Motor neuron (in vitro differentiated cells): Measurements from ENCODE around the gene MYBPC3. TPM values are rescaled to one million over a fixed set of nuclear protein-coding genes. Genes with fewer than 3 reads are reported as not detected.

Experiments used
- ATAC-seq, 8 experiments: fragments of 200-7000 bp; cut with Tn5 transposase; replicated peaks in 6 of 8; 2 replicates each; pipeline ENCODE4 v1.8.0; 2021; ENCODE audit warnings: mild to moderate bottlenecking in 8 of 8, moderate library complexity in 8 of 8
- H3K27ac ChIP-seq, 2 donors: fragments of 250-450 bp; sonication (Bioruptor Pico); 2 replicates each; pipeline ENCODE4 v1.9.0; 2021; ENCODE audit warnings: antibody characterized with exemption in 2 of 2, mild to moderate bottlenecking in 2 of 2, moderate library complexity in 1 of 2
- H3K4me1 ChIP-seq, 2 donors: fragments of 250-450 bp; sonication (Bioruptor Pico); replicated peaks in 1 of 2; 2 replicates each; pipeline ENCODE4 v1.6.1; 2021; ENCODE audit warnings: antibody characterized with exemption in 2 of 2, mild to moderate bottlenecking in 2 of 2, moderate library complexity in 1 of 2
- H3K4me3 ChIP-seq, 5 donors: fragments of 250-450 bp; sonication (Bioruptor Pico); 2 replicates each; pipeline ENCODE4 v1.9.0; 2021; ENCODE audit warnings: antibody characterized with exemption in 5 of 5, mild to moderate bottlenecking in 5 of 5, moderate library complexity in 4 of 5
- WGBS, 10 experiments: fragments of 450-650 bp; shearing (Covaris generic); methylation state at CpG; one replicate each; pipeline ENCODE4 v1.0.0; 2022; 5-methylcytosine and 5-hydroxymethylcytosine counted together
- in situ Hi-C, 9 experiments: fragments of 400-800 bp; cut with MboI; loops; one replicate each; pipeline ENCODE4 v1.15.0; 2021; ENCODE audit warnings: low sequenced_read_pairs in 9 of 9, low pct_unique_long_range_greater_than_20kb in 2 of 9; ENCODE audit not compliant: unreplicated experiment in 9 of 9
- total RNA-seq, 8 experiments: library from RNA; unstranded; fragments of 300-600 nt; gene quantifications; 2 replicates each; pipeline versions ENCODE4 v1.2.3 to v1.2.4, GENCODE V29; 2022

MYBPC3 gene
- total RNA-seq, 8 experiments from 2014 or later: 0.04 to 0.09 (median 0.05) TPM; not detected in 5

DNA sequence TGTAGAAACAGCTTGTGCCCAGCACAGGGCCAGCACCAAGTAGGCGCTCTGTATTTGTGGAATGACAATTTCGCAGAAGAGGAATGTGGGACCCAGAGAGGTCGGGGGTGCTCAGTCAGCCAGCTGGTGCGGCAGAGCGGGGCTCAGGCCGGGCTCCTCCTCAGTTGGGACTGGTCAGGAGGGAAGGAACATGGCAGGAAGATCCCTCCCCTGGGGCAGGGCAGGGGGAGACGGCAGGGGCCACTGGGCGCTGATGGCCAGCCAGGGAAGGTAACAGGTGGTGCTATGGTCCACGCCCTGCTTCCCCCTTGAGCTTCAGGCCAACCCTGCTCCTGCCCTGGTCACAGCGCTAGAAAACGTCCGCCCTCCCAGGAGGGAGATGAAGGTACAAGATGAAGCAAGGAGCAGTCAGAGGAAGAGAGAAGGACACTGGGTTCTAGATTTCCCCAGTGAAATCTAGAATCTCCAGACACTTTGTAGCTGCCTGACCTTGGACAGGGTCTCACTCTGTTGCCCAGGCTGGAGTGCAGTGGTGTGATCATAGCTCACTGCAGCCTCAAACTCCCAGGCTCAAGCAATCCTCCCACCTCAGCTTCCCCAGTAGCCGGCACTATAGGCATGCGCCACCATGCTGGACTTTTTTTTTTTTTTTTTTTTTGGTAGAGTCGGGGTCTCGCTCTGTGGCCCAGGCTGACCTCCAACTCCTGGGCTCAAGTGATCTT, 39.4 kb upstream of the MYBPC3 start:
- WGBS, 10 experiments: 70 to 100% (median 95%) methylated on average over 1 to 5 of the region's 16 CpGs; no CpG with 5 or more reads in 2 of the 10 experiments
- Histone ChIP-seq H3K4me1 (peaks cover 0 to 4% of the 10 kb centered on the region in 2 donors), H3K27ac (no peak overlapping the region), H3K4me3 (no peak overlapping the region)
- ATAC-seq: no peak
- in situ Hi-C loops: no loop called here

DNA sequence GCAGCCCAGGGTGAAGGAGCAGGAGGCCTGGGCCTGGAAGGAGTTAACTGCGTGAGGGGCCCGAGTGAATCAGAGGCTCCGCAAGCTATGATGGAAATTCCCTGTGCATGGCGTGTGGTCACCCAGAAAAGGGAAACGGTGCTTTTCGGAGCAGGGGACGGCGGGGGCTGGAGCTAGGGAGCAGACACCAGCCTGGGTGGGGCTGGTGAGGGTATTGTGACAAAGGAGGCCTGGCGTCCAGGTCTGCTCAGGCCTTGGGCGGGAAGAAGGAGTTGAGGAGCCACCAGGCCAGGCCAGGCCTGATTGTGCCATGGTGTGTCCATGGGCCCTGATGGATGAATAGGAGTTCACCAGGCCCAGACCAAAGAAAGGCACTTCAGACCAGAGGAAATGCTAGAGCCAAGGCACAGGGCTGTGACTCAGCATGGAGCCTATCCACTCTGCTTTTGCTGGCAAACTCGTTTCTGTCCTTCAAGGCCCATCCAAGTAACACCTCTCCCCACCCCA, 38.6 kb upstream of the MYBPC3 start:
- Histone ChIP-seq H3K4me3 (no peak overlapping the region), H3K4me1 (peaks cover 0 to 4% of the 10 kb centered on the region in 2 donors), H3K27ac (no peak overlapping the region)
- WGBS, 10 experiments: 47 to 93% (median 68%) methylated on average over 1 to 4 of the region's 11 CpGs; no CpG with 5 or more reads in 6 of the 10 experiments
- ATAC-seq: no peak
- in situ Hi-C loops: no loop called here

- WGBS, 10 experiments: 100% methylated on average over 2 of the region's 6 CpGs; no CpG with 5 or more reads in 8 of the 10 experiments
- ATAC-seq: no peak
- in situ Hi-C loops: no loop called here
- Histone ChIP-seq H3K4me3 (no peak overlapping the region), H3K27ac (no peak overlapping the region), H3K4me1 (peaks cover 0 to 4% of the 10 kb centered on the region in 2 donors)
These were observed 37.9 kb upstream of the MYBPC3 start for GRCh38 chr11:47390422-47390760.

- no peak overlapping the region for H3K27ac ChIP-seq
- 60 to 92% (median 84%) methylated on average over 2 to 4 of the region's 17 CpGs; no CpG with 5 or more reads in 6 of the 10 experiments for WGBS, 10 experiments
- ATAC-seq: no peak
- H3K4me1 ChIP-seq: peaks cover 0 to 4% of the 10 kb centered on the region in 2 donors
- no peak overlapping the region for H3K4me3 ChIP-seq
- in situ Hi-C loops: no loop called here
These were observed 37.3 kb upstream of the MYBPC3 start for GRCh38 chr11:47389577-47390421.

DNA sequence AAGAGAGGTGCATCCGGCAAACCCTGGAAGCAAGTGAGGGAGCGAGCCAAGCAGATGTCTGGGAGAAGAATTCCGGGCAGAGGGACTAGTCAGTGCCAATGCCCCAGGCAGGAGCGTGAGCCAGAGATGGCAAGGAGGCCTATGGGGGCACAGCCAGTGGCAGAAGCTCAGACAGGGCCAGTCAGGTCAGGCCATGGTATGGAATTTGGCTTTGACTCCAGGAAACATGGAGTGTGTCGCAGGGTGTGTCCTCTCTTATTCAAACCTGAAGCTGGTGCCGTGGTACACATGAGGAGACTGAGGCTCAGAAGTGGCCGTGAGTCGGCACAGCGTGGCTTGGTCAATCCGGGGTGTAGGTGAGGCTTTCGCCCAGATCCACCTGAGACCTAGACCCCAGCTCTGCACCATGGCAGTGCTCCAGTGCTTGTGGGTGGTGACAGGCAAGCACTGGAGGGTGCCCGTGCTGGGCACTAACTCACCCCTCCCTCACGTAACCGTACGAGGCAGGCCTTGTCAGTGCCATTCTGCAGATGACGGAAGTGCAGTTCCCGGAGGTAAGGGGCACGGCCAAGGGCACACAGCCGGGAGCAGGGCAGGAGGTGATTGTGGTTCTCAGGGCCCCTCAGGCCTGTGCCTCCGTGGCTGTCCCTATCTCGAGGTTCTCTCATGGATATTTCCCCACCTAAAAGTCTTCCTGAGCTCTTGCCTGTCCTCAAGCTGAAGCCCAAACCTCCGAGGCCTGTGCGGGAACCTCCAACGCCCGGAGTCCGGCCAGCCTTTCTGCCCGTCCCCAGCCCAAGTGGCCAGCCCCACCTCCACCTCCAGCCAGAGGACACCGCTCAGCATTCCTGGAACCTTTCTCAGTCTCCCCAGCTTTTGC, 36.4 kb upstream of the MYBPC3 start:
- ATAC-seq: no peak
- in situ Hi-C loops: no loop called here
- no peak overlapping the region for H3K27ac ChIP-seq
- 20 to 100% (median 85%) methylated on average over 1 to 11 of the region's 28 CpGs; no CpG with 5 or more reads in 4 of the 10 experiments for WGBS, 10 experiments
- H3K4me1 ChIP-seq: peaks cover 0 to 4% of the 10 kb centered on the region in 2 donors
- no peak overlapping the region for H3K4me3 ChIP-seq

DNA sequence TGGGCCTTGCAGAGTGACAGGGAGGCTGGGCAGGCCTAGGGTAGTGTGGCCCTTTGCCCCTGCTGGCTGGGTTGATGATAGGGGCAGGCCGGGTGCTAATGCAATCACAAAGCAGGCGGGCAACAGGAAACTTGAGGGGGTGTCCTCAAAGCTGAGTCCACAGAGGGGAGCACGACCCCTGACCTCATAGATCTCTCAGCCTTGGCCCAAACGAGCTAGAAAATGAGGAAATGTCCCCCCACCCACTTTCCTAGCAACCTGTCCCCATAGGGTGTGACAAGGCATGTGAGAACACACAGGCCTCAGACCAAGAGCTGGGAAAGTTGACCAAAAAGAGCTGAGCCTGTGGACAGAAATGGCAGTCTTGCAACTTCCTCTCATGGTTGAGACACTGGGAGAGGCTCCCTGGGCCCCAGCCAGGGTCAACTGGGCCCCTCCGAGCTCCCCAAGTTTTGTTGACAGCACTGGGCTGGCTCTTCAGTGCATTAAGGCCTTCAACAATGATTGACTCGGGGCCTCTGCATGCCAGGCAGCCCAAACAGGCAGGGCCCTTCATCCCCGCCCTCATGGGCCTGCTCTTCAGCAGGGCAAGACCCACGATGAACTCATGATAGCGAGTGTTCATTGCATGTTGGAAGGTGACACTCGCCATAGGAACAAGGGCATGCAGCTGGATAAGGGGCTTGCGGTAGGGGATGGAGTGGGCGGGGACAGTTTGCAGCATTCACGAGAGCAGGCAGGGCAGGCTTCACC, 35.6 kb upstream of the MYBPC3 start:
- Histone ChIP-seq H3K27ac (no peak overlapping the region), H3K4me3 (no peak overlapping the region), H3K4me1 (no peaks in the 10 kb centered on the region)
- 57 to 100% (median 78%) methylated on average over 1 to 5 of the region's 13 CpGs; no CpG with 5 or more reads in 3 of the 10 experiments for WGBS, 10 experiments
- in situ Hi-C loops: no loop called here
- no peak for ATAC-seq

DNA sequence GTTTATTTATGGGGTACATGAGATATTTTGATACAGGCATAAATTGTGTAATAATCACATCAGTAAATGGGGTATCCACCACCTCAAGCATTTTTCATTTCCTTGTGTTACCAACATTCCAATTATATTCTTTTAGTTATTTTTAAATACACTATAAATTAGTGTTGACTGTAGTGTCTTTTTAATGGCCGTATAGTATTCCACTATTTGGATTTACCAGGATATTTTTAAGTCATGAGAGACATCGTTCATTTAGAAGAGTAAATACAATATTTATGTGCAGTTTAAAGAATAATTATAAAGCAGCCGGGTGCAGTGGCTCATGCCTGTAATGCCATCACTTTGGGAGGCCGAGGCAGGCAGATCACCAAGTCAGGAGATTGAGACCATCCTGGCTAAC, 32.0 kb upstream of the MYBPC3 start:
- no peak for ATAC-seq
- no peak overlapping the region for H3K27ac ChIP-seq
- in situ Hi-C loops: no loop called here
- no peaks in the 10 kb centered on the region for H3K4me1 ChIP-seq
- no peak overlapping the region for H3K4me3 ChIP-seq
- 50 to 92% (median 86%) methylated on average over 1 to 4 of the region's 4 CpGs; no CpG with 5 or more reads in 1 of the 10 experiments for WGBS, 10 experiments

GRCh38 chr11:47383071-47383470, 30.6 kb upstream of the MYBPC3 start:
- no peak for ATAC-seq
- no peak overlapping the region for H3K27ac ChIP-seq
- WGBS, 10 experiments: 0 to 60% (median 35%) methylated on average over 1 to 3 of the region's 4 CpGs; no CpG with 5 or more reads in 4 of the 10 experiments
- H3K4me3 ChIP-seq: no peak overlapping the region
- in situ Hi-C loops: no loop called here
- peaks cover 5 to 8% of the 10 kb centered on the region in 2 donors for H3K4me1 ChIP-seq

DNA sequence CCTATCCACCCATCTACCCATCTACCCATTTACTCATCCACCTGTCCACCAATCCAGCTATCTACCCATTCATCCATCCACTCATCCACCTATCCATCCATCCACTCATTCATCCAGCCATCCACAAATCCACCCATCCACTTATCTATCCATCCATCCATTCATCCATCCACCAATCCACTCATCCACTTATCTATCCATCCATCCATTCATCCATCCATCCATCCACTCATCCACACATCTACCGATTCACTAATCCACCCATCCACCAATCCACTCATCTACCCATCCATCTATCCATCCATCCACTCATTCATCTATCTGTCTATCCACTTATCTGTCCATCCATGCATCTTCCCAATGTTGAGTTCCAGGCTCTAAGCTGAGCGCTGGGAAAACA, 27.6 kb upstream of the MYBPC3 start:
- in situ Hi-C loops: no loop called here
- no peak overlapping the region for H3K4me3 ChIP-seq

GRCh38 chr11:47379317-47379716, 26.8 kb upstream of the MYBPC3 start:
- Histone ChIP-seq H3K4me1 (peaks cover 5 to 8% of the 10 kb centered on the region in 2 donors), H3K27ac (no peak overlapping the region), H3K4me3 (no peak overlapping the region)
- no peak for ATAC-seq
- in situ Hi-C loops: no loop called here
- 52 to 100% (median 83%) methylated on average over 2 of the region's 2 CpGs; no CpG with 5 or more reads in 3 of the 10 experiments for WGBS, 10 experiments

More for the DNA sequence above, 27.6 kb upstream of the MYBPC3 start:
- 50 to 100% (median 86%) methylated on average over 1 to 2 of the region's 2 CpGs; no CpG with 5 or more reads in 3 of the 10 experiments for whole genome bisulfite sequencing, 10 experiments
- Histone ChIP-seq H3K27ac (no peak overlapping the region), H3K4me1 (peaks cover 5 to 8% of the 10 kb centered on the region in 2 donors)
- no peak for ATAC-seq

- H3K27ac ChIP-seq: no peak overlapping the region
- peak in 3 of 8 experiments; percentile 3 to 11 (median 7) for ATAC-seq
- H3K4me1 ChIP-seq: peaks cover 5 to 8% of the 10 kb centered on the region in 2 donors
- in situ Hi-C loops: no loop called here
- H3K4me3 ChIP-seq: no peak overlapping the region
These were observed 26.3 kb upstream of the MYBPC3 start for GRCh38 chr11:47378836-47379170.
